Thymus (tissue), 11 donors: ENCODE results near the gene GPR152. TPM values are rescaled to one million over a fixed set of nuclear protein-coding genes. Genes with fewer than 3 reads are reported as not detected.

Experiments used
- DNase-seq, 9 donors: peaks; one replicate each; pipeline ENCODE4 v3.0.0-alpha.2; 2013; ENCODE audit warnings: low spot score in 9 of 9, low read depth in 6 of 9, missing footprints in 1 of 9
- H3K27ac ChIP-seq, 2 donors: one replicate each; pipeline ENCODE4 v1.5.1; 2013; ENCODE audit warnings: control low read depth in 1 of 2, low read depth in 1 of 2, low read length in 1 of 2, mild to moderate bottlenecking in 1 of 2, moderate library complexity in 1 of 2
- H3K27me3 ChIP-seq, 2 donors: one replicate each; pipeline ENCODE4 v1.5.1; 2013; ENCODE audit warnings: low read length in 1 of 2; ENCODE audit not compliant: control insufficient read depth in 2 of 2, insufficient read depth in 1 of 2
- H3K36me3 ChIP-seq, 2 donors: one replicate each; pipeline ENCODE4 v1.5.1; 2013; ENCODE audit warnings: low read length in 1 of 2, mild to moderate bottlenecking in 1 of 2, moderate library complexity in 1 of 2; ENCODE audit not compliant: control insufficient read depth in 2 of 2, insufficient read depth in 2 of 2
- H3K4me1 ChIP-seq, 2 donors: one replicate each; pipeline ENCODE4 v1.5.1; 2013; ENCODE audit warnings: low read length in 2 of 2; ENCODE audit not compliant: control insufficient read depth in 2 of 2, insufficient read depth in 2 of 2
- H3K4me3 ChIP-seq, 2 donors: one replicate each; pipeline ENCODE4 v1.5.1; 2013; ENCODE audit warnings: low read length in 2 of 2, control low read depth in 1 of 2, mild to moderate bottlenecking in 1 of 2
- H3K9me3 ChIP-seq, 2 donors: one replicate each; pipeline ENCODE4 v1.5.1; 2013; ENCODE audit warnings: low read length in 1 of 2, mild to moderate bottlenecking in 1 of 2; ENCODE audit not compliant: control insufficient read depth in 2 of 2, insufficient read depth in 1 of 2
- WGBS: extraction: QIAGEN DNeasy Blood & Tissue Kit; methylation state at CpG from one replicate; pipeline ENCODE4 v1.1.7; 2013; 5-methylcytosine and 5-hydroxymethylcytosine counted together
- polyA plus RNA-seq: library from polyadenylated mRNA; stranded (reverse); fragments of 200-250 nt; gene quantifications from one replicate; pipeline ENCODE4 v1.2.3, GENCODE V29; 2013
- total RNA-seq: library from RNA; stranded (reverse); fragments of 120-200 nt; gene quantifications from one replicate; pipeline ENCODE4 v1.2.4, GENCODE V29; 2013
- donor health status: healthy.

Gene GPR152
- total and polyA plus RNA-seq, 2 donors = not detected

- peaks cover 86 to 95% of the 10 kb centered on the region in 2 donors for H3K4me1 ChIP-seq
Observed at GRCh38 chr11:67410984-67411784, 41.3 kb downstream of the GPR152 start.

GRCh38 chr11:67410369-67410831 is 42.1 kb downstream of the GPR152 start:
- peaks cover 0 to 3% of the 10 kb centered on the region in 2 donors for H3K9me3 ChIP-seq
- H3K27ac ChIP-seq = peak overlapping the region; percentile 98
- H3K27me3 ChIP-seq = peaks cover 0 to 6% of the 10 kb centered on the region in 2 donors
- peak overlapping the region in 1 of 2 donors; percentile 51 for H3K4me3 ChIP-seq
- H3K4me1 ChIP-seq = peaks cover 86 to 98% of the 10 kb centered on the region in 2 donors
- H3K36me3 ChIP-seq = peaks cover 28 to 45% of the 10 kb centered on the region in 2 donors
- DNase-seq = no peak
- 75% methylated on average over 15 of the region's 15 CpGs for WGBS

More at GRCh38 chr11:67410984-67411784, 41.3 kb downstream of the GPR152 start:
- no peak for DNase-seq
- peaks cover 0 to 9% of the 10 kb centered on the region in 2 donors for H3K27me3 ChIP-seq
- H3K9me3 ChIP-seq = peaks cover 0 to 3% of the 10 kb centered on the region in 2 donors
- H3K27ac ChIP-seq = peak overlapping the region; percentile 58 to 98
- WGBS = 95% methylated on average over 17 of the region's 17 CpGs
- H3K4me3 ChIP-seq = no peak overlapping the region
- H3K36me3 ChIP-seq = peaks cover 20 to 37% of the 10 kb centered on the region in 2 donors

GRCh38 chr11:67409781-67410368 is 42.7 kb downstream of the GPR152 start:
- peaks cover 33 to 50% of the 10 kb centered on the region in 2 donors for H3K36me3 ChIP-seq
- peaks cover 87 to 98% of the 10 kb centered on the region in 2 donors for H3K4me1 ChIP-seq
- peaks cover 0 to under 1% of the 10 kb centered on the region in 2 donors for H3K27me3 ChIP-seq

GRCh38 chr11:67409261-67409666 is 43.3 kb downstream of the GPR152 start:
- Histone ChIP-seq H3K27me3 (no peaks in the 10 kb centered on the region), H3K27ac (peak overlapping the region; percentile 98), H3K4me3 (peak overlapping the region; percentile 51 to 55), H3K9me3 (peaks cover 0 to 3% of the 10 kb centered on the region in 2 donors), H3K4me1 (peaks cover 85 to 98% of the 10 kb centered on the region in 2 donors), H3K36me3 (peaks cover 33 to 54% of the 10 kb centered on the region in 2 donors)
- peak in 8 of 9 donors; percentile 68 to 95 (median 84) for DNase-seq
- 4% methylated on average over 24 of the region's 24 CpGs for WGBS

More at GRCh38 chr11:67409781-67410368, 42.7 kb downstream of the GPR152 start:
- 27% methylated on average over 13 of the region's 13 CpGs for WGBS
- Histone ChIP-seq H3K27ac (peak overlapping the region; percentile 98), H3K9me3 (peaks cover 0 to 3% of the 10 kb centered on the region in 2 donors), H3K4me3 (peak overlapping the region; percentile 51 to 55)
- no peak for DNase-seq

GRCh38 chr11:67408437-67409200 is 43.9 kb downstream of the GPR152 start:
- peaks cover 33 to 54% of the 10 kb centered on the region in 2 donors for H3K36me3 ChIP-seq
- peaks cover 85 to 98% of the 10 kb centered on the region in 2 donors for H3K4me1 ChIP-seq
- no peaks in the 10 kb centered on the region for H3K27me3 ChIP-seq
- H3K9me3 ChIP-seq = peaks cover 0 to 3% of the 10 kb centered on the region in 2 donors
- peak overlapping the region; percentile 51 to 55 for H3K4me3 ChIP-seq
- peak in 1 of 9 donors; percentile 66 for DNase-seq
- WGBS = 7% methylated on average over 18 of the region's 18 CpGs
- peak overlapping the region; percentile 98 for H3K27ac ChIP-seq

- H3K4me3 ChIP-seq = peak overlapping the region; percentile 30 to 51
- peaks cover 81 to 98% of the 10 kb centered on the region in 2 donors for H3K4me1 ChIP-seq
- H3K27me3 ChIP-seq = no peaks in the 10 kb centered on the region
- peaks cover 0 to 3% of the 10 kb centered on the region in 2 donors for H3K9me3 ChIP-seq
- peaks cover 33 to 54% of the 10 kb centered on the region in 2 donors for H3K36me3 ChIP-seq
- no peak for DNase-seq
- peak overlapping the region; percentile 98 for H3K27ac ChIP-seq
- 82% methylated on average over 12 of the region's 12 CpGs for WGBS
Observed at GRCh38 chr11:67407688-67408163, 44.8 kb downstream of the GPR152 start.

- peak overlapping the region; percentile 98 for H3K27ac ChIP-seq
- no peak for DNase-seq
- H3K36me3 ChIP-seq = peaks cover 33 to 54% of the 10 kb centered on the region in 2 donors
- WGBS = 60% methylated on average over 12 of the region's 12 CpGs
- peaks cover 81 to 98% of the 10 kb centered on the region in 2 donors for H3K4me1 ChIP-seq
- no peaks in the 10 kb centered on the region for H3K27me3 ChIP-seq
- peak overlapping the region; percentile 30 to 51 for H3K4me3 ChIP-seq
- no peaks in the 10 kb centered on the region for H3K9me3 ChIP-seq
Observed at GRCh38 chr11:67406969-67407687, 45.4 kb downstream of the GPR152 start.

- Histone ChIP-seq H3K4me3 (peak overlapping the region; percentile 30 to 87), H3K9me3 (no peaks in the 10 kb centered on the region), H3K27me3 (no peaks in the 10 kb centered on the region), H3K36me3 (peaks cover 33 to 54% of the 10 kb centered on the region in 2 donors), H3K27ac (peak overlapping the region; percentile 86 to 98), H3K4me1 (peaks cover 76 to 95% of the 10 kb centered on the region in 2 donors)
- 91% methylated on average over 18 of the region's 18 CpGs for WGBS
- no peak for DNase-seq
Observed at GRCh38 chr11:67406420-67406968, 46.0 kb downstream of the GPR152 start.
